Glomerular visceral epithelial cell (primary cell): ENCODE results near the gene UTS2R.

Experiments used
- DNase-seq: peaks from one replicate; pipeline ENCODE4 v3.0.0-alpha.2; 2016; ENCODE audit errors: extremely low spot score

The UTS2R gene

DNA sequence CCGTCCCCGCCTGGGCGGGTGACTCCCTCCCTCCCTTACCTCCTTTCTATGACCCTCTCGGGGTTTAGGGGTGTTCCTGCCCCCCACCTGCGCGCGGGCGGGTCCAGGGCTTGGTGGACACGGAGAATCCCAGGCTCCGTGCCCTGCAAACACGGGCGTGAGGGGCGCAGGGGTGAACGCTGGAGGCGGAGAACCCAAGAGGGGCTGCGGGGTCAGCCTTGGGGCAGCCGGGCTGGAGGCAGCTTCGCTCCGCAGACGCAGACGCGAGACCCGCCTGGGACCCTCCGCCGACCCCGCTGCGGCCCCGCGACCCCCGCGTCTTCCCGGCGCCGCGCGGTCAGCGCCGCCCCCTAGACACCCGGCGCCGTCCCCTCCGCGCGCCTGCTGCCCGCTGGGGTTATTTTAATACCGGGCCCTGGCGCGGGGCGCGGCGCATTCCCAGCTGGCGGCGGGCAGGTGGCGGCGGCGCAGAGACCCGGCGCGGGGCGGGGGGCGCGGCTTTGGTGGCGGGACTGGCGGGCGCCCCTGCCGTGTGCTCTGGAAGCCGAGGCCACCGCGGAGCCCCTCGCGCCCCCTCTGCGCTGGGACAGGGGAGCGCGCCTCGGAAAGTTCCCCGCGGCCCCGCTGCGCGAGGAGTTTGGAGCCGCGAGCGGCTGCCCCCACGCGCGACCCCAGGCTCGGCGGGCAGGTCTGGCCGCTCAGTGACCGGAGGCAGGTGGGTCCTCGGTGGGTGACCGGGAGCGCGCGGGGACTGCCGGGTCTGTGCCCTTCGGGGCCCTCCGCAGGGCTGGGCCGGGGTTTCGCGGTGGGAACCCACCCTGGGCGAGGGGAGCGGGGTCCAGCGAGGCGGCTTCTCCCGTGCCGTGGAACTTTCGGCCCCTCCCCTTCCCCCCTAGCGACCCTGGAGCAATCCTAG, at the start of gene UTS2R:
TSS of gene UTS2R (plus strand) at position 433 of the 916 bp plus-strand sequence. CDS start 2,560 bp downstream, outside the sequence.
- DNase-seq, result no peak

DNA sequence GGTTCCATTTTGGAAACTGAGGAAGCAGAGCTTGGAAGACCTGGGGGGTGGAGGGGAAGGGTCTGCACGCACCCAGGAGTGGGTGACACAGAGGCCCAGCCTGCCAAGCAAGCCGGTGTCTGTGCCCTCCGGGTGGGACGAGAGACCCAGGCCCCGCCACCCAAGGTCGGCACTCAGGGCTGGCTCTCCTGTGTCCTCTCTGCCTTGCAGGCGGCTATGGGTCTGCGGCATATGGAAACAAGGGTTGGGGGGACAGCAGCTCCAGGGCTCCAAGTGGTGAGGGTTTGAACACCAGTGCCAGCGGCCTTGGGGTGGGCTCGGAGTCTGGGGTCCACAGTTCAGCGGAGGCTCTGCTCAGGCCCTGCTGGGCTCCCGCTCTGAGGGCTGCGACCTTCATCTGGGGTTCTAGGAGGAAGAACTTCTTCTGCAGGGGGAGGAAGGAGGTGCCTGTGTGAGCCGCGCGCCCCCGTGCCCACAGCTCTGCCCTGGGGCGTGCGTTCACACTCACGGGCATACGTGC, 49.6 kb upstream of the UTS2R start:
- no peak for DNase-seq

DNA sequence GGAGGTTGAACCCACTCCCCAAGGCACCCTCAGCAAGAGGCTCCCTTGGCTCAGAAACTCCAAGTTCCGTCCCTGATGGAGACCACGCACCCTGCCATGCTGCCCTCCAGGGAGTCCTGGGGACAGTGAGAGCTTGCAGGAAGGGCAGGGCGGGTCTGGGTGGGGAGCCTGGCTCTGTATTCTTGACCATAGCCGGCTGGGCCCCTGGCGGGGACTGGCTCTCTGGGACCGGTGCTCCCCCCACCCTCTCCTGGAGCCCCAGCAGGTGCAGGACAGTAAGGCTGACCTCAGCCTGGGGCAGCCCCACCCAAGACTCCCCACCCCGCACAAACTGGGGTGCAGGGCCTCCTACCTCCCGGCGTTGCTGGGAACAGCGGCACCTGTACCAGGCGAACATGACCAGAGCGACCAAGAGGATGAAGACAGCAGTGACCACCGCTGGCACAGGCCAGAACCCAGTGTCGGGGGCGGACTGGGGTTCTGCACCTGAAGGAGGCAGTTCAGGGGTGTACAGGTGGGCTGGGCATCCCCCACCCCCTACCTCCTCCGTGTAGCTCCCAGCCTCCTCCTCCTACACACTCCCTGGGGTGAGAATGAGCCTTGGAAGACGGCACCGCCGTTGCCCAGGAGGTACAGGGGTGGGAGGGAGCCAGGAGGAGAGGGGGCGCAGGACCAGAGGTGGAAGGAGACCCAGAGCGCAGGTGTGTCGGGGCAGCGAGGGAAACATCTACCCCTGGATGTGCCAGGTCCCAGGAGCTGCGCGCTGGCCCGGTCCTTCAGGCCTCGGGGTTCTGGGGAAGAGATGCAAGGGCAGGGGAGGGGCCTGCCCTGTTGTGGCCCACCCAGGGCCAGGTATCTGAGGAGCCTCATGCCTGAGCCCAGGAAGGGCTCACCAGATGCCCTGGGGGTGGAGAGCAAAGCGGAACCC, 48.8 kb upstream of the UTS2R start:
- no peak for DNase-seq

DNA sequence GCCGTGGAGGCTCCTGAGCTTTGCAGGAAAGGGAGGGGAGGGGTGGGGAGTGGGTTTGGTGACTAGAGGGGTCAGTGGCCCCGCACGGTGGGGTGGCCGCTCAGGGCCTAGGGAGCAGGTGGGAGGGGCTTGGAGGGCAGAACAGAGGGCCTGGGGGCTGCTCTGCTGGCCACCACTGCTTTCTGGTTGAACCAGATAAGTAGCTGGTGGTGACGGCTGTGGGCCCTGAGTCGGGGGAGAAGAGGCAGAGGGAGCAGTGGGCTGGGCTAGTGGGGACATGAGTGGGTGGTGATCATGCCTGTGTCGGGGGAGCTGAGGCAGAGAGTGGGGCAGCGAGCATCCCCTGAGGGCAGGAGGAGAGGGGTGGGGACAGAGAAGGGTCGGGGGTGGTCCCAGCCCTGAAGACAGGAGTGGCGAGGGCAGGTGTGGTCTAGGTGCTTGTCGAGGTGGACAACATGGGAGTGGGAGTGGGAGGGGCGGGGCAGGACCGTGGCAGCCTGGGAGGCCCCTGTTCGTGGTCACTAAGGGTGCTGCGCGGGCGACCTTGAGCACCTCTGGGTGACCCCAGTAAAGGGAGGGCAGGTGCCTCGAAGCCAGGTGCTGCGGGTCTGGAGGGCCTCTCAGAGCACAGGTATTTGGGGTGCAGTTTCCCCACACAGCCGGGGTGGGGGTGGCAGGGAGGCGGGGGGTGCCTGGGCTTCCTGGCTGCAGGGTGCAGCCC, 47.9 kb upstream of the UTS2R start:
- DNase-seq, result no peak

DNA sequence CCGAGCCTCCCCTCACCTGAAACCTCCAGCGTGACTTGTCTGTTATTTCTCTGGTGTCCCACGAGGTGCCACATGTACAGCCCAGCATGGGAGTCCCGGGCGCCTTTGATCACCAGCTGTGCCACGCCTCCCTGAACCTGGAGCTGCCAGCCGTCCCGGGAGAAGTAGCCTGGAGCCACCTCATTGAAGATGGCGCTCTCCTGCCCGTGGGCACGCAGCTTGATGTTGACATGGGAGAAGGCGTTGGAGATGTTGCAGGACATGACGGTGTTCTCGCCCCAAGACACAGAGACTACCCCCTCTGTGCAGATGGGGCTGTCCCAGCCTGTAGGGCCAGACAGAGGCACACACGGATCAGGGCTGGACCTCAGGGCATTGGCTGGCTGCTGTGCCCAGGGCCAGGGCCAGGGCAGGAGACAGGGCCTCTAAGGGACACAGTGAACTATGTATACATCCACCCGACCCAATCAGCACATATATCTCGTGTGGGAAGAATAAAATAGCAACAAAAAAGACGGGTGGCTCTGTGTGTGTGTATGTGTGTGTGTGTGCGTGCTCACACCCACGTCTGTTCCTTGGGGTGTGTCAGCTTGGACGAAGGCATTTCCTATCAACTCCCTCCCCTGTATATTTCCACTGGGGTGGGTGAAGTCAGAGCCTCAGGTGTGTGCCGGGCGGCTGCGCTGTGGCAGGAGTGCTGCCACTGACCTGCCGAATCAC, 46.8 kb upstream of the UTS2R start:
- DNase-seq, result no peak

DNA sequence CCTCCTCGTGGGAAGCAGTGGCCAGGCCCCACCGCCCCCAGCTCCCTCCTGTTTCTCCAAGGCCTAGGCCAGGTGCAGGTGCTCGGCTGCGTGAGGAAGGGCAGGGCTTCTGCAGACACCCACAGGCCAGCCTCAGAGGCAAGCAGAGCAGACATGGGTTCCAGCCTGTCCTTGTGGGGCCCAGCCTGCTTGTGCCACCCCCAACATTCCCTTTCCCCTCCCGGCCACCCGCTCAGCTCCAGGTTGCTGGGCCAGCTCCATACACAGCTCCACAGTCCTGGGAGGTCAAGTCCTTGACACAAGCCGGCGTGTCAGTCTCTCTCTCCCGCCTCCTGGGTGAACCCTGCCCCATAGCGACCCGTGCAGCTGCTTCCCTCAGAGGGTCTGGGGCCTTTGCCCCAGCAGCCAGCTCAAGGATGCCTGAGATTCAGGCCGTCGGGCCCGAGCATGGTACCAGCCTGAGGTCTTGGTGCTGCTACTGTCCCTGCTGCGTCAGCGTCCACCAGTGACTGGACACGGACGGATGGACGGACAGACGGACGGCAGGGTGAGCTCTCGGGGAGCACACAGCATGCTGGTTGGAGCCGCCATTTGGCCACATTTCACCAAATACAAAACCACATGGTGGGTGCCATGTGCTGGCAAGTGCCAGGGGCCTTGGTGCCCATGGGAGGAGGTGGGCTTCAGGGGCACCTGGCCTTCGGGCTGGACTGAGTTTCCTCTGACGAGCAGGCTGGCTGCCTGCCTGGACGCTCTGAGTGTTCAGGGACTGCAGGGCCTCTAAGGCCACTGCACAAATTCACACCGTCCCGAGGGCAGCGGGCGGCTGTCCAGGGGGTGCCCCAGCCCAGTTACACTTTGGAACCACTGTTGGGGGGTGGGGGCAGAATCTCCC, 46.0 kb upstream of the UTS2R start:
- no peak for DNase-seq

DNA sequence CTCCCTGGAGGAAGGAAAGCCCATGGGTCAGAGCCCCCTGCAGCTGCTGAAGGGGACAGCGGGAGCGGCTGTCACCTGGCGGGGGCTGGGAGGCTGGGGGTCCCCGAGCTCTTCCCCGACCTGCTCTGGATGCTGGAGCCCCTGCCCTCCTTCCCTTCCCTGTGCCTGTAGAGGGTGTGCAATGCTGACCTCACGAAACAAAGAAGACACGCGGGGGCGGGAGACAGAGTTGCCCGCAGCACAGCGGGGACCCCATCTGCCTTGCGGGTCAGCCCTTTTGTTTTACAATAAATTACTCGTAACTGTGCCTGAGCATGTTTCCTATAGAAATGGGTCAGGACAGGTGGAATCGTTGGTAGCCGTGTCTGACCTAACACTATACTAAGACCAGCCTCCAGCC, 44.3 kb upstream of the UTS2R start:
- no peak for DNase-seq

DNA sequence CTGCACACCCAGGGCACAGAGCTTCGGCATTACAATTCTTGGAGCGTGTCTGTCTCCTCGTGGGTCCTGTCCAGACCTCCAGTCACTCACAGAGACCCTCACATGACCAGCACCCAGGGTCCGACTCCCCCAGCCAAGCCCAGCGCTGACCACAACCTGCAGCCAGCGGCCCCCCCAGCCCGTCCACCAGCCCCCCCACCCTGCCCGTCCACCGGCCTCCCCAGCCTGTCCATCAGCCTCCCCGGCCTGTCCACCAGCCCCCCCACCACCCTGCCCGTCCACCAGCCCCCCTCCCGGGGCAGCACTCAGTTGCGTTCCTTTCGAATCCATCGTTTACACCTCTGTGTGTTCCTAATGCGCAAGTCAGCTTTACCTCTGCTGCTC, 43.8 kb upstream of the UTS2R start:
- DNase-seq, result no peak

DNA sequence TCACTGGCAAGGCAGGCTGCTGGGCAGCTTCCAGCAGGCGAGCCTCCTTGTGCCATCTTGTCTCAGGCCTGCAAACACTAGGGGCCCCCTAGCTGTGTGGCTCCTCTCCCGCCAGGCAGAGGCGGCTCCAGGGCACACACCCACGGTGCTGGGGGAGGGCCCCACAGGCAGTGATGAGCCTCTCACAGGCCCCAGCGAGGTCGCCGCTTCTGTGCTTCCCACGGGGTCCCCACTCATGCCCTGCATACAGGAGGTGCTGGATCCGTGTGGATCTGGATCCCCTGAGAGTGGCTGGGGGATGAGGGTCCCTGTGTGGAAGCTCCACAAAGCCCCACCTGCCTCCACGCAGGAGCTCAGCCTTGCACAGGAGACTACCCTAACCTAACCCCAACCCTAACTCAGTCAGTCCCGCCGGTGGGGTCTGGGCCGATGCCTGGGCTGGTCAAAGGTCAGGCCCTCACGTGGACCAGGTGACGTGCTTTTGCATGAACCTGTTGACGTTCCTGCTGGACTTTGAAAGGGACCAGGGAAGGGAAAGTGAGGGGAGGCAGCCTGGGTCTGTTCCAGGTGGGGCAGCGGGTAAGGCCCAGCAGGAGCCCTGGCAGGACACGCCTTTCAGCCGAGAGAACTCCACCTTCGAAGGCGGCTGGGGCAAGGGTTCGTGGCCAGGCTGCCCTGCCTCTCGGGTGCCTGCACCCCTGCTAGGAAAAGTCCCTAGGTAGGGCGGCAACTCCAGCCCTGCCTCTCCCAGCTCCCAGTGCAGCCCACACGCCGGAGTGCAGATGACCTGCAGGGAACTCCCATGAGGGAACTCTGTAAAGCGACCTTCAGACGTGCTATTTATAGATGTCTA, 43.2 kb upstream of the UTS2R start:
- DNase-seq, result no peak

DNA sequence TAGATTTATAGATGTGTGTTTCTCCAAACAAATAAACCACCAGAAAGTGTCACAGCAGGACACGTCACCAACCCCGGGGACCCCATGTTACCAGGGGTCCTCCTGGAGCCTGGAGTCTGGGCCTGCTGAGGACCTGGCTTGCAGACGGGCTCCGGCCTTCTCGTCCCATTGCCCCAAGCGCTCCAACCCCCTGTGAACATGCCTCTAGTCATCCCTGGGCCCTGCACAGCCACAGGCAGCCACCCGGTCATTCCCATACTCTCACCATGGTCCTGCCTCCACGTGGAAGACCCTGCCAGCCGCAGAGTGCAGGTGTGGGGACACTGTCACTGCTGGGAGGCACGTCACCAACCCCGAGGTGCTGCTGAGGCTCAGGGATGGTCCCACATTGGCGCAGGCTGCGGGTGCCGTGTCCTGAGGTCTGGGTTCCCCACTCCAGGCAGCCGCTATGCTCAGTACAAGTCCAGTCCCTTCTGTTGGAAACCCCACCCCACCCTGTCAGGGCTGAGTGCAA, 42.5 kb upstream of the UTS2R start:
- DNase-seq, result no peak

DNA sequence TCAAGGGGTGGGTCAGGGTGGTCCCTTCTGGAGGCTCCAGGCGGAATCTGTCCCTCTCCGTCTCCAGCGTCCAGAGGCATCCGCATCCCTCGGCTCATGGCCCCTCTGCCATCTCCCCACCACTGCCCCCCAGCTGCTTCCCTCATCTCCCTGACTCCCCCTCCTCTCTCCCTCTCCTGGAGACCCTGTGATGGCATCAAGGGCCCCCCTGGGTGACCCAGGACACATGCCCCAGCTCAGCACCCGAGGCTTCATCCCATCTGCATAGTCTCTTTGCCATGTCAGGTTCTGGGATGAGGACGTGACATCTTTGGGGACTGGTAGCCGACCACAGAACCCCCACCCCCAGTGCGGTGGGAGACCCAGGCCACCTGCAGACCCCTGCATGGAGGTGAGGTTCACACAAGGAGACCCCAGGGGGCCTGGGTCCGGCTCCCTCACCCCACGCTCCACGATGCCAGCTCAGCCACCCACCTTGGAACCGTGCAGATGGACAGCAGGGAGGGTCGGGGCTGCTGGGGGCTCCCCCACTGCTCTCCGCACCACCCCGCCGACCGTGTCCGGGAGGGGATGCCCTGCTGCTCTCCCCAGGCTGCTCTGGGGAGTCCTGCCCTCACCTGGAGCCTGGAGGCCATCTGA, 41.8 kb upstream of the UTS2R start:
- DNase-seq, result no peak

DNA sequence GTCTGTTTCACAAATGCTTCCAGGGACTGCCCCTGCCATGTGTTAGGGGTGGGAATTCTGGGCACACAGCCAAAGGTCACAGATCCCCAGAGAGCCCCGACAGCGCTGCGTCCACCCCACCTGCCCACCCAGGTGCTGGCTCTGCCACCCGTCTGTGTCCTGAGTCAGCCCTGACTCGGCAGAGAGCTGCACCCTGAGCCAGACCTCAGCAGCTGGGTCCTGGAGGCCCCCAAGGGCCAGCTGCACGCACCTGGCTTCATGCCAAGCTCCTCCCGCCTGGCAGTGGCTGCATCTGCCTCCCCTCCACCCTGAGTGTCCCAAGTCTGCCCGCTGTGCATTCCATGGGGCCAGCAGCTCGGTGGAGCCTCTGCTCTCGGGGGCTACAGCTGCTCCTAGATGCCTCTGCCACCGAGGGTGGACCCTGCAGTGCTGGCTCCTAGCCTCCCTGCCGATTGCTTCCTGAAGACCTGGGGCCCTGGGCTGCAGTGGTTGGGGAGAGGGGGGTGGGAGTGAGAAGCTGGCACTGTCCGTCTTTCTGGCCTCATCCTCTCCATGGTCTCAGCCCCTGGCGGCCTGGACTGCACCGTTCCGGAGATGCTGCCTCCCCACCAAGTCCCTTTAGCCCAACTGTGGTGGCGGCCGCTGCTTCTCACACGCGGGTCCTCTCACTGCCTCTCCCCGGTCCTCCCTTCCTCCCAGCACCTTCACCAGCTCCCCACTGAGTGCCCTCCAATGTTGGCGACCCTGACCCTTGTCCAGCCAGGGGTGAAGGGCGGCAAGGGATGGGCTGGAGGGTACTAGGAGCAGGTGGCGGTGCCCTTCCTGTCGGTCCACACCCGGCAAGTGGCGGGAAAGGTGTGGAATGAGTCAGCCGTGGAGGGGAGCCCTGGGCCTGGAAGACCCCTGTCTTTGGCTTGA, 41.0 kb upstream of the UTS2R start:
- DNase-seq, result peak; percentile 95

DNA sequence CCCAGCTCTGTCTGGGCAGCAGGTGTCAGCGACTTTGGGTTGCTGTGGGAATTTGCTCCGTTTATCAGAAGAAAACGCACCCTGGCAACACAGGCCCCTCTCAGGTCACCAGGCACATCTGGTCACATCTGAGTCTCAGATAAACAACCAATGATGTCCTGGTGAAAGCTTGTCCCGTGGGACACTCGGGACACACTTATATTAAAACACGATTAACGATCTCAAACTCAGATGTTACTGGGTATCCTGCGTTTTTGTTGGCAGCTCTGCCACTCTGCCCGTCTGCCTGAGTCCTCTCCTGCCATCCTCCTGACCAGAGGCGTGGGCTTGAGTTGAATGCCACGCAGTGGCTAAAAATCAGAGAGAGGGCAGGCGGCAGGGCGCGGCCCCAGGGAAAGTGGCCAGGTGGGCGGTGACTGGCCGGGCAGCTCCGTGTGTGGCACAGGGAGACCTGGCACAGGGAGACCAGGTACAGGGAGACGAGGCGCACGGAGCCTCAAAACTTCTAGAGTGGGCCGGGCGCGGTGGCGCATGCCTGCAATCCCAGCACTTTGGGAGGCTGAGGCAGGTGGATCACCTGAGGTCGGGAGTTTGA, 40.1 kb upstream of the UTS2R start:
- DNase-seq, result no peak

DNA sequence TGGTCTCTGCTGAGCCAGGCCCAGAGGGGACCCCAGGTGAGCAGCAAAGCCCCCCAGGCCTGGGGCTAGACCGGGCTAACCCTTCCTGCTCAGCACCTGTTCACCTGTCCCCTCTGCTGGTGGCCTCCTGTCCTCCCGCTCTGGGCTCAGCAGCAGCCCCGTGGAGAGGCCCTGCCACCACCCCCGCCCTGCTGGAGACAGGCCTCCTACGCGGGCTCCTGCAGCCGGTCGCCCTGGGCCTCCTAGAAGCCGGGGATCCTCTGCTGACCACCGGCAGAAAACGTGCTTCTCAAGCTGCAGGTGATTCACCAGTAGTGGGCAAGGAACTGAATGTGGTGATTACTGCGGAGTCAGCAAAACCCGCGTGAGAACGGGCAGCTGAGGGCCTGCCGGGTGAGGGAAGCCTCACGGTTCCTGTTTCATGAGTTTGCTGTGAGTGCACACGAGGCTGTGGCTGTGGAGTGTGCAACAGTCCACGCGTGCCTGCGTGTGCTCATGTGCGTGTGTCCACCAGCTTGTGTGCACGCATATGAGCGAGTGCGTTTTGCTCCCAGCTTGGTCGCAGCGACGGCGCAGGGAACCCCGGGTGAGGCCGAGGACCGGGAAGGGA, 38.8 kb upstream of the UTS2R start:
- DNase-seq, result peak; percentile 78

DNA sequence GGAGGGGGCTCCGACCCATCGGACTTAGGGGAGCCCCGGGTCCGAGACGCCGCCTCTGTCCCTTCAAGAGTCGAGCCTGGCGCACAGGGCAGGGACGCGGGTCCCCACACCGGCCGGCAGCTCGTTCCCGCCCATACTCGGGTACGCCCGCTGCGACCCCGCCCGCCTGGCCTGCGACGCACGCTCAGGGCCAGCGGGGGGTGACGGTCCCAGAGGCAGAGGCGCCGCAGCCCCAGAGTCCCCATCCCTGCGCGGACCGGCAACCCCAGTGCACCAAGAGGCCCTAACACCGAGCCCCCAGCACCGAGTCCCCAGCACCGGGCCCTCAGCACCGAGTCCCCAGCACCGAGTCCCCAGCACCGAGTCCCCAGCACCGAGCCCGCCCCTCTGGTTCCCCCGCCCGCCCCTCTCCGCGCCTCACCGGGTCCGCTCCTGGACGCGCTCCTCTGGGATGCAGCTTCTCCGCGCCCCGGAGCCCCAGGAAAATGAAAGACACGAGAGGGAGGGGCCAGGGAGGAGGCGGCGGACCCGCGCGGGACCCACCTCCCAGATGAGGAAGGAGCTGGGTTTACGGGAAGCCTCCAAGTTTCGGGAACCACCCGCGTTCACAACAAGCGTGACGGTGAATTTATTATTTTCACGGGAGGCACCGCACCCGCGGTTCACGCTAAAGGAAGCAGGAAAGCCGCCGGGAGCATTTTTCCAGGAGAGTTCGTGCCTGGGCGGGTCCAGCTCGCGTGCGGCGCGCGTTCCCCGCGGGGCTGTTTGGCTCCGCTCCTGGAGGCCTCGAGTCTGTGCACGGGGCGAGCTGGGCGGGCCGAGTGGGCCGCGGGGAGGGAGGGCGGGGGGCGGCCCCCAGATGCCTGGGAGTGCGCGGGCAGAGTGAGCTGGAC, 38.0 kb upstream of the UTS2R start, which contains the start of gene SECTM1:
TSS of gene SECTM1 (minus strand) at position 488 of the 893 bp plus-strand sequence. CDS start 6,526 bp downstream, outside the sequence.
- no peak for DNase-seq
